Adrenal gland (tissue), 5 donors: ENCODE measurements around the gene GAL3ST1.

Experiments
- CTCF ChIP-seq, 6 experiments: fragments of 450-650 bp in 4 of 6; fragments of 200-600 bp in 2 of 6; sonication (generic) in 1 of 6; IDR thresholded peaks; 1 replicate in 5 of 6; 2 replicates in 1 of 6; pipeline versions ENCODE4 v1.5.1 to v1.8.0; 2016 to 2021; ENCODE audit warnings: antibody characterized with exemption in 6 of 6, mild to moderate bottlenecking in 2 of 6, moderate library complexity in 1 of 6
- POLR2A ChIP-seq, 2 donors: fragments of 450-650 bp; IDR thresholded peaks; one replicate each; pipeline ENCODE4 v1.6.1; 2017; ENCODE audit warnings: antibody characterized with exemption in 2 of 2, mild to moderate bottlenecking in 2 of 2, moderate library complexity in 1 of 2
- donor health status: DM: no; HTN: no; CAD: no.

- no peak for TF ChIP-seq POLR2A (IDR thresholded peaks at IDR 0.05)
- TF ChIP-seq CTCF (IDR thresholded peaks at IDR 0.05), result no peak
These were observed 40.4 kb upstream of the GAL3ST1 start for GRCh38 chr22:30614879-30615278.
